DMS153 treated with DMSO at 0.1 percent for 48 hours (cell line): Measurements from ENCODE around the gene OLR1.

Experiments used
- DNase-seq: peaks from one replicate; lab custom pipeline; 2025; ENCODE audit not compliant: unreplicated experiment; lab: John Stamatoyannopoulos, UW

Gene OLR1

GRCh38 chr12:10110256-10110844, 61.6 kb downstream of the OLR1 start:
- DNase-seq: no peak
